Adrenal gland (tissue), 5 donors: Measurements from ENCODE around the gene ENTR1.
A peak's percentile ranks its signal among the peaks of the same experiment; 100 is the strongest.

Experiments
- POLR2A ChIP-seq, 2 donors: fragments of 450-650 bp; IDR thresholded peaks; one replicate each; pipeline ENCODE4 v1.6.1; 2017; ENCODE audit warnings: antibody characterized with exemption in 2 of 2, mild to moderate bottlenecking in 2 of 2, moderate library complexity in 1 of 2
- TF ChIP-seq, protein P1 (sequence below), 6 experiments: fragments of 450-650 bp in 4 of 6; fragments of 200-600 bp in 2 of 6; sonication (generic) in 1 of 6; IDR thresholded peaks; 1 replicate in 5 of 6; 2 replicates in 1 of 6; pipeline versions ENCODE4 v1.5.1 to v1.8.0; 2016 to 2021; ENCODE audit warnings: antibody characterized with exemption in 6 of 6, mild to moderate bottlenecking in 2 of 6, moderate library complexity in 1 of 6
- donor health status: DM: no; HTN: no; CAD: no.

DNA sequence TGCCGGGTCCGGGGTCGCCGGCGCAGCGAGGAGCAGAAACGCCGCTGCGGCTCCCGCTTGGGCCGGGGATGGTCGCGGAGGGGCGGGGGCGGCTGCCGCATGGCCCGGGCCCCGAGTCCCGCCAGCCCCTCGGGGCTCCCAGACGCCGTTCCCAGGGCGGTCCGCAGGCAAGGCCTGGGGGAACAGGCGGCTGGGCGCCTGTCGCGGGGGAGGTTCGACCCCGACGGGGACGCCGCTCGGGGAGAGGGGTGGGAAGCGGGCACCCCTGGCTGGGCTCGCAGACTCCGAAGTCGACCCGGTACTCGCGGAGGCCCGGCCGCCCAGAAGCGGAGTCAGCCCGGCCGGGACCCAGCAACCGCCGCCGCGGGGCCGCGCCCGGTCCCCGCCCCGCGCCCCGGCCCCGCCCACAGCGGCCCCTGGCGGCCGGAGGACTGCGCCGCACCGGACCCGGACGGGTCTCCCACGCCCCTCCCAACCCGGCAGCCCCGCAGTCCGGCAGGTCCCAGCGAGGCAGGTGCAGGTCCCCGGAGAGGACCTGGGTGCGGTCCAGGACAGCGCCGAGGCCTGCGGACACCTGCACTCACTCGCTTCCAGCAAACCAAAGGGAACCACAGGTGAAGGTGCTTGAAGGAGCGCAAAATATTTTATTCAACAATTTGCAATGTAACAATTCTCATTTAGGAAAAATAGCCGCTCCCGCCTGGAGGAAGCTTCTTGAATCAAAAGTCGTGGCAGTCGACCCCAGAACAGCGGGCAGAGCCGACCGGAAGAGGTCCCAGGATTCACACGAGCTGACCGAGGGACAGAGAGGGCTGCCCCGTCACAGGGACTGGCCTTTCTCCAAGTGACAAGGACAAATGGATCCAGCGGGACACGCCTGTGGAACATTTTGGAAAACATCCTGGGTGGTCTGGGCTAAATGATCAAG is 29.3 kb upstream of the ENTR1 start, which contains the start of gene INPP5E:
- TF ChIP-seq, protein P1, sequence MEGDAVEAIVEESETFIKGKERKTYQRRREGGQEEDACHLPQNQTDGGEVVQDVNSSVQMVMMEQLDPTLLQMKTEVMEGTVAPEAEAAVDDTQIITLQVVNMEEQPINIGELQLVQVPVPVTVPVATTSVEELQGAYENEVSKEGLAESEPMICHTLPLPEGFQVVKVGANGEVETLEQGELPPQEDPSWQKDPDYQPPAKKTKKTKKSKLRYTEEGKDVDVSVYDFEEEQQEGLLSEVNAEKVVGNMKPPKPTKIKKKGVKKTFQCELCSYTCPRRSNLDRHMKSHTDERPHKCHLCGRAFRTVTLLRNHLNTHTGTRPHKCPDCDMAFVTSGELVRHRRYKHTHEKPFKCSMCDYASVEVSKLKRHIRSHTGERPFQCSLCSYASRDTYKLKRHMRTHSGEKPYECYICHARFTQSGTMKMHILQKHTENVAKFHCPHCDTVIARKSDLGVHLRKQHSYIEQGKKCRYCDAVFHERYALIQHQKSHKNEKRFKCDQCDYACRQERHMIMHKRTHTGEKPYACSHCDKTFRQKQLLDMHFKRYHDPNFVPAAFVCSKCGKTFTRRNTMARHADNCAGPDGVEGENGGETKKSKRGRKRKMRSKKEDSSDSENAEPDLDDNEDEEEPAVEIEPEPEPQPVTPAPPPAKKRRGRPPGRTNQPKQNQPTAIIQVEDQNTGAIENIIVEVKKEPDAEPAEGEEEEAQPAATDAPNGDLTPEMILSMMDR (IDR thresholded peaks at IDR 0.05) = peak in 5 of 6 experiments; percentile 38 to 77 (median 68)
- peak in 1 of 2 donors; percentile 24 for TF ChIP-seq POLR2A (IDR thresholded peaks at IDR 0.05)
